ENCODE measurements around the gene TNS3. TPM values are rescaled to one million over a fixed set of nuclear protein-coding genes. Genes with fewer than 3 reads are reported as not detected.

Gene TNS3
- total RNA-seq, 1 experiment from 2014 or later = 135 TPM

GRCh38 chr7:47300472-47301104, 281.3 kb downstream of the TNS3 start:
- no peak for DNase-seq
- no peak overlapping the region for H3K27ac Mint-ChIP-seq (ENCODE audit: unreplicated experiment)
- H3K36me3 Mint-ChIP-seq (ENCODE audit: insufficient read depth, unreplicated experiment) = peaks cover 42% of the 10 kb centered on the region

GRCh38 chr7:47299496-47299895, 282.4 kb downstream of the TNS3 start:
- CTCF ChIA-PET = no interaction called here
- H3K4me3 Mint-ChIP-seq (ENCODE audit: low read depth, unreplicated experiment) = no peak overlapping the region
- no peaks in the 10 kb centered on the region for H3K9me3 Mint-ChIP-seq (ENCODE audit: low read depth, unreplicated experiment)
- TF ChIP-seq CTCF (IDR thresholded peaks at IDR 0.05; ENCODE audit: unreplicated experiment) = no peak
- no peak overlapping the region for H3K27ac Mint-ChIP-seq (ENCODE audit: unreplicated experiment)
- no peaks in the 10 kb centered on the region for H3K4me1 Mint-ChIP-seq (ENCODE audit: low read depth, unreplicated experiment)
- no peaks in the 10 kb centered on the region for H3K27me3 Mint-ChIP-seq (ENCODE audit: unreplicated experiment)
- peaks cover 42% of the 10 kb centered on the region for H3K36me3 Mint-ChIP-seq (ENCODE audit: insufficient read depth, unreplicated experiment)
- intact Hi-C loops (cut with micrococcal nuclease; ENCODE audit: unreplicated experiment) = no loop called here
- no peak for DNase-seq
- no TSS peak for BruUV-seq (replicated peaks)

More at GRCh38 chr7:47300472-47301104, 281.3 kb downstream of the TNS3 start:
- intact Hi-C loops (cut with micrococcal nuclease; ENCODE audit: unreplicated experiment) = no loop called here
- no peaks in the 10 kb centered on the region for H3K4me1 Mint-ChIP-seq (ENCODE audit: low read depth, unreplicated experiment)
- no peak for TF ChIP-seq CTCF (IDR thresholded peaks at IDR 0.05; ENCODE audit: unreplicated experiment)
- no peaks in the 10 kb centered on the region for H3K9me3 Mint-ChIP-seq (ENCODE audit: low read depth, unreplicated experiment)
- no peak overlapping the region for H3K4me3 Mint-ChIP-seq (ENCODE audit: low read depth, unreplicated experiment)
- no TSS peak for BruUV-seq (replicated peaks)
- H3K27me3 Mint-ChIP-seq (ENCODE audit: unreplicated experiment) = no peaks in the 10 kb centered on the region
- CTCF ChIA-PET = no interaction called here

- intact Hi-C loops (cut with micrococcal nuclease; ENCODE audit: unreplicated experiment) = no loop called here
- Mint-ChIP-seq H3K36me3 (ENCODE audit: insufficient read depth, unreplicated experiment) (peaks cover 39% of the 10 kb centered on the region), H3K9me3 (ENCODE audit: low read depth, unreplicated experiment) (no peaks in the 10 kb centered on the region), H3K27ac (ENCODE audit: unreplicated experiment) (no peak overlapping the region), H3K27me3 (ENCODE audit: unreplicated experiment) (no peaks in the 10 kb centered on the region), H3K4me1 (ENCODE audit: low read depth, unreplicated experiment) (no peaks in the 10 kb centered on the region), H3K4me3 (ENCODE audit: low read depth, unreplicated experiment) (no peak overlapping the region)
- DNase-seq = no peak
- CTCF ChIA-PET = no interaction called here
- BruUV-seq (replicated peaks) = no TSS peak
- TF ChIP-seq CTCF (IDR thresholded peaks at IDR 0.05; ENCODE audit: unreplicated experiment) = no peak
These were observed 283.3 kb downstream of the TNS3 start for GRCh38 chr7:47298636-47299035.

- CTCF ChIA-PET = interaction anchor here (1.2 kb wide), 1 partner anchor 10 kb away, joined by 3 read pairs; no protein-coding TSS in a partner anchor
- intact Hi-C loops (cut with micrococcal nuclease; ENCODE audit: unreplicated experiment) = no loop called here
- no TSS peak for BruUV-seq (replicated peaks)
- Mint-ChIP-seq H3K36me3 (ENCODE audit: insufficient read depth, unreplicated experiment) (peaks cover 44% of the 10 kb centered on the region), H3K4me1 (ENCODE audit: low read depth, unreplicated experiment) (peaks cover 9% of the 10 kb centered on the region), H3K27ac (ENCODE audit: unreplicated experiment) (no peak overlapping the region), H3K4me3 (ENCODE audit: low read depth, unreplicated experiment) (no peak overlapping the region), H3K27me3 (ENCODE audit: unreplicated experiment) (no peaks in the 10 kb centered on the region), H3K9me3 (ENCODE audit: low read depth, unreplicated experiment) (no peaks in the 10 kb centered on the region)
- DNase-seq = no peak
- TF ChIP-seq CTCF (IDR thresholded peaks at IDR 0.05; ENCODE audit: unreplicated experiment) = no peak
These were observed 284.8 kb downstream of the TNS3 start for GRCh38 chr7:47297120-47297519.
